Naive B cell (primary cell): ENCODE measurements around the gene FAM117A. TPM values are rescaled to one million over a fixed set of nuclear protein-coding genes. Genes with fewer than 3 reads are reported as not detected.

Experiments
- ATAC-seq, 2 donors: fragments of 150-1000 bp; cut with Tn5 transposase; 2 replicates each; pipeline ENCODE4 v1.10.0; 2021; ENCODE audit warnings: low read depth in 2 of 2, mild to moderate bottlenecking in 2 of 2, moderate library complexity in 2 of 2
- DNase-seq: peaks from one replicate; pipeline ENCODE4 v3.0.0; 2022
- H3K27ac Mint-ChIP-seq, 6 donors: one replicate each; pipeline ENCODE4 v1.8.0; 2020 to 2022; ENCODE audit warnings: mild to moderate bottlenecking in 6 of 6, mixed read lengths in 6 of 6, moderate library complexity in 5 of 6, inconsistent platforms in 2 of 6
- H3K27me3 Mint-ChIP-seq, 3 donors: one replicate each; pipeline ENCODE4 v1.8.0; 2021 to 2022; ENCODE audit warnings: mixed read lengths in 3 of 3, mild to moderate bottlenecking in 1 of 3
- H3K36me3 Mint-ChIP-seq, 2 donors: one replicate each; pipeline ENCODE4 v1.8.0; 2020 to 2022; ENCODE audit warnings: mixed read lengths in 2 of 2, inconsistent platforms in 1 of 2, mild to moderate bottlenecking in 1 of 2
- H3K4me1 Mint-ChIP-seq, 3 donors: one replicate each; pipeline ENCODE4 v1.8.0; 2020 to 2022; ENCODE audit warnings: mixed read lengths in 3 of 3, inconsistent platforms in 1 of 3, mild to moderate bottlenecking in 1 of 3, moderate library complexity in 1 of 3
- H3K4me3 Mint-ChIP-seq, 8 donors: one replicate each; pipeline ENCODE4 v1.8.0; 2020 to 2022; ENCODE audit warnings: mild to moderate bottlenecking in 8 of 8, mixed read lengths in 8 of 8, moderate library complexity in 8 of 8, inconsistent platforms in 2 of 8
- H3K9me3 Mint-ChIP-seq, 7 donors: one replicate each; pipeline ENCODE4 v1.8.0; 2020 to 2022; ENCODE audit warnings: mixed read lengths in 7 of 7, mild to moderate bottlenecking in 5 of 7, inconsistent platforms in 2 of 7, moderate library complexity in 1 of 7
- polyA plus RNA-seq, 6 donors: library from polyadenylated mRNA; unstranded; fragments of 300-500 nt; fragmentation: Illumina TruSeq; gene quantifications; one replicate each; pipeline ENCODE4 v1.2.3, GENCODE V29; 2021; ENCODE audit warnings: low read depth in 6 of 6

The FAM117A gene, protein sequence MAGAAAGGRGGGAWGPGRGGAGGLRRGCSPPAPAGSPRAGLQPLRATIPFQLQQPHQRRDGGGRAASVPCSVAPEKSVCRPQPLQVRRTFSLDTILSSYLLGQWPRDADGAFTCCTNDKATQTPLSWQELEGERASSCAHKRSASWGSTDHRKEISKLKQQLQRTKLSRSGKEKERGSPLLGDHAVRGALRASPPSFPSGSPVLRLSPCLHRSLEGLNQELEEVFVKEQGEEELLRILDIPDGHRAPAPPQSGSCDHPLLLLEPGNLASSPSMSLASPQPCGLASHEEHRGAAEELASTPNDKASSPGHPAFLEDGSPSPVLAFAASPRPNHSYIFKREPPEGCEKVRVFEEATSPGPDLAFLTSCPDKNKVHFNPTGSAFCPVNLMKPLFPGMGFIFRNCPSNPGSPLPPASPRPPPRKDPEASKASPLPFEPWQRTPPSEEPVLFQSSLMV
- polyA plus RNA-seq, result 10 to 100 TPM; 36.4 to 66.0 (median 54.3) TPM

DNA sequence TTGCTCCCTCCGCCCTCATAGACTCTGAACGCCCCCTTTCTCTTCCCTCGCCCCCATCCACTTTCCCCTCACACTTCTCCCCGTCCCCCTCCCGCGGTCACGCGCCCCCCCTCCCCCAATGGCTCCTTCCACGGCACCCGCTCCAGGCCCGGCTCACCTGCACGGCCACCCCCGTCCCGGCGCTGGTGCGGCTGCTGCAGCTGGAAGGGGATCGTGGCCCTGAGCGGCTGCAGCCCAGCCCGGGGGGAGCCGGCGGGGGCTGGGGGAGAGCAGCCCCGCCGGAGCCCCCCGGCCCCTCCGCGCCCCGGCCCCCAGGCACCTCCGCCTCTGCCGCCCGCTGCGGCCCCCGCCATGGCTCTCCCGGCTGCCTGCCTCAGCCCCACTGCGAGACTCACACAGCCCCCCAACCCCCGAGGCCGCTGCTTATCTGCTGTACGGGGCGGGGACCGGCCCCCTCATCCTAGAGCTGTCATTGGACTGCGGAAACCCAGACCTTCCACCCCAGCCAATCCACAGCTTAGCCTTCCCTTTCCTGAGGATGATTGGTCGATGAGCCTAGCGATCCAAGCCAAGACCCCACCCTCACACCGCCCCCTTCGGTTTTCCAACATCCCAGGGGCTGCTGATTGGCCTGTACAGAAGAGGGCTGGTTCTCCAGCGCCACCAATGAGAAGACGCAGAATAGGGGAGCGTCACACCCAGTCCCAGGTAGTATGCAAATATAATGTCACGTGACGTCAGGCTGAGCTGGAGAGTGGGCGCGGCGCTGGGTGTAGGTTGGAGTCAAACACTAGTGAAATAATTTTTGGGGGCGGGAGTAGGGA lies at the start of gene FAM117A:
TSS of gene FAM117A (minus strand) at position 397 of the 824 bp plus-strand sequence. CDS start at position 353, 44 bp downstream.
- H3K27ac Mint-ChIP-seq, result peak within 1 kb of the TSS; percentile 72 to 96 (median 93)
- H3K27me3 Mint-ChIP-seq, result no peaks in the 10 kb centered on the region
- H3K4me3 Mint-ChIP-seq, result peak within 1 kb of the TSS; percentile 74 to 99 (median 93)
- no peaks in the 10 kb centered on the region for H3K36me3 Mint-ChIP-seq
- ATAC-seq (peak; percentile 85 to 88), DNase-seq (peak; percentile 98)
- H3K9me3 Mint-ChIP-seq, result peaks cover 0 to 3% (median 0%) of the 10 kb centered on the region in 7 donors
- peaks cover 42 to 51% (median 48%) of the 10 kb centered on the region in 3 donors for H3K4me1 Mint-ChIP-seq

DNA sequence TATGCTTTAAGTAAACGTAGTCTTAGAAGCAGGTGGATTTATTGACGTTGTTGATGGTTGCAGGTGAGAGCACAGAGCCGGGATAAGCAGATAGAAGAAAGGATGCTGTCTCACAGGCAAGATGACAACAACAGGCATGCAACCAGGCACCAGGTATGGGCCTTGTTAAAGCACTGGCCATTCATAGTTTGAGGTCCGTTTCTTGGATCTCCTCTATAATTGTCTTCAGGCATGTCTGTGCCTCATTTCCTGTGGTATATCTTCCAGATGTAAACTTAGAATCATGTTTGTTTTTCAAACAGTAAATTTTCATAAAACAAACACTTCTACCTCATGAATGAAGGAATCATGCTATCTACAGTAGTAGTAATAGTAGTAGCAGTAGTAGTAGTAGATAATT lies 45.1 kb upstream of the FAM117A start:
- ATAC-seq (no peak), DNase-seq (no peak)
- no peak overlapping the region for H3K4me3 Mint-ChIP-seq
- no peaks in the 10 kb centered on the region for H3K9me3 Mint-ChIP-seq
- H3K27me3 Mint-ChIP-seq, result no peaks in the 10 kb centered on the region
- H3K36me3 Mint-ChIP-seq, result peaks cover 26 to 27% of the 10 kb centered on the region in 2 donors
- no peak overlapping the region for H3K27ac Mint-ChIP-seq
- H3K4me1 Mint-ChIP-seq, result peaks cover 11 to 22% (median 14%) of the 10 kb centered on the region in 3 donors

DNA sequence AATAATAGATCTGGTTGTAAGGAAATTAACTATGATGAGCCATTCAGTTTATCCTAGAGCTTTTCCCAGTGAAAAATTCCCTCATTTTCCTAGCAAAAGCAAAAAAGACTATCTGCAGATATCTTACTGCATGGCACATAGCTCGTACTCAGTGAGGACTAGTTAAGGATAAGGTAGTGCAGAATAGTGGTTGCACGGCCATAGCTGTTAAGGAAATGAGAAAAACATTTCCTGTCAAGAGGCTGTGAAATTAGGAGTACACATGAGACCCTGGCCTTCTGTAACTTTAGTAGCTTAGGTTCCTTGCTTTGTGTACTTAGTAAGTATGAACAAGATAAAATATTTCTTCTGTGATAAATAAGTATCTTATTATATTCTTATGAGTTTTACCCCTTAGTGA lies 34.8 kb upstream of the FAM117A start:
- H3K27me3 Mint-ChIP-seq, result no peaks in the 10 kb centered on the region
- peaks cover 19 to 32% (median 23%) of the 10 kb centered on the region in 3 donors for H3K4me1 Mint-ChIP-seq
- no peak for ATAC-seq
- peaks cover 10 to 22% of the 10 kb centered on the region in 2 donors for H3K36me3 Mint-ChIP-seq
- no peaks in the 10 kb centered on the region for H3K9me3 Mint-ChIP-seq
- no peak overlapping the region for H3K4me3 Mint-ChIP-seq
- H3K27ac Mint-ChIP-seq, result peak overlapping the region in 2 of 6 donors; percentile 32 to 36
- DNase-seq, result no peak

DNA sequence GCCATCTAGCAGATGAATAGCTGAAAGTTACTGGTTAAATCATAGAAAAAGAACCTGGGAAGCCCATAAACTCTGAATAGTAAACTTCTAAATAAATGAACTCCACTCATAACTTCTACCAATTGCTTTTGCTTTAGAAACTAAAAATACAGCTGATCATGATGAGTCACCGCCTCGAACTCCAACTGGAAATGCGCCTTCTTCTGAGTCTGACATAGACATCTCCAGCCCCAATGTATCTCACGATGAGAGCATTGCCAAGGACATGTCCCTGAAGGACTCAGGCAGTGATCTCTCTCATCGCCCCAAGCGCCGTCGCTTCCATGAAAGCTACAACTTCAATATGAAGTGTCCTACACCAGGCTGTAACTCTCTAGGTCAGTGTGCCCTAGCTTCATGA lies 34.3 kb upstream of the FAM117A start:
- Mint-ChIP-seq H3K4me1 (peaks cover 21 to 34% (median 27%) of the 10 kb centered on the region in 3 donors), H3K36me3 (peaks cover 10 to 22% of the 10 kb centered on the region in 2 donors)

DNA sequence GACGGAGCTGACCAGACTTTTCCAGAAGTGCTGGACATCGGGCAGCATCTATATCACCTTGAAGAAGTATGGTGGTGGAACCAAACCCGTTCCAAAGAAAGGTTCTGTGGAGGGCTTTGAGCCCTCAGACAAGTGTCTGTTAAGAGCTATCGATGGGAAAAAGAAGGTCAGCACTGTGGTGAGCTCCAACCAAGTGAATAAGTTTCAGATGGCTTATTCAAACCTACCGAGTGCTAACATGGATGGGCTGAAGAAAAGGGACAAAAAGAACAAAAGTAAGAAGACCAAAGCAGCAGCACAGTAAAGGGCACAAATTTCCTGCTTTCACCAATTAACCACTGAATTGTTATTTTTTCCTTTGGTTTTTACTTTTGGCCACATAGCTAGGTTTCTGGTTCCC lies 31.4 kb upstream of the FAM117A start:
- Mint-ChIP-seq H3K36me3 (peaks cover 2 to 16% of the 10 kb centered on the region in 2 donors), H3K4me3 (peak overlapping the region in 1 of 8 donors; percentile 8), H3K9me3 (no peaks in the 10 kb centered on the region), H3K27me3 (no peaks in the 10 kb centered on the region), H3K4me1 (peaks cover 21 to 48% (median 45%) of the 10 kb centered on the region in 3 donors), H3K27ac (no peak overlapping the region)
- DNase-seq, result no peak
- ATAC-seq, result no peak

More for the DNA sequence above, 34.3 kb upstream of the FAM117A start:
- no peak overlapping the region for H3K4me3 Mint-ChIP-seq
- no peaks in the 10 kb centered on the region for H3K9me3 Mint-ChIP-seq
- ATAC-seq (no peak), DNase-seq (no peak)
- no peak overlapping the region for H3K27ac Mint-ChIP-seq
- H3K27me3 Mint-ChIP-seq, result no peaks in the 10 kb centered on the region

DNA sequence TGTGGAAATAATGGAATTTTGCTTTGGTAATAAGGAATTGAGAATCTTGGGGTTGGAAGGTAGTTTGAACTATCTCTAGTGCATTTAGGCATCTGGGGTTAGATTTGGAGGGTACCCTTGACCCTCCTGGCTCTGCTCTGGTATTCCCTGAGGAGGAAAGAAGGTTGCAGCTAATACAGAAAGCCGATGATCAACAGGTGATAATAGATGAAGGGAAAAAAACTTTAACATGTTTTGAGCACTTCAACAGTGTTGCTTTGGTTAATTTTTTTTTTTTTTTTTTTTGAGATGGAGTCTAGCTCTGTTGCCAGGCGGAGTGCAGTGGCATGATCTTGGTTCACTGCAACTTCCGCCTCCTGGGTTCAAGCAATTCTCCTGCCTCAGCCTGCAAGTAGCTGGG lies 29.4 kb upstream of the FAM117A start:
- Mint-ChIP-seq H3K36me3 (peaks cover 0 to 7% of the 10 kb centered on the region in 2 donors), H3K27ac (peak overlapping the region in 2 of 6 donors; percentile 31 to 68), H3K27me3 (no peaks in the 10 kb centered on the region), H3K4me1 (peaks cover 33 to 61% (median 54%) of the 10 kb centered on the region in 3 donors), H3K4me3 (no peak overlapping the region), H3K9me3 (no peaks in the 10 kb centered on the region)
- ATAC-seq (no peak), DNase-seq (no peak)

DNA sequence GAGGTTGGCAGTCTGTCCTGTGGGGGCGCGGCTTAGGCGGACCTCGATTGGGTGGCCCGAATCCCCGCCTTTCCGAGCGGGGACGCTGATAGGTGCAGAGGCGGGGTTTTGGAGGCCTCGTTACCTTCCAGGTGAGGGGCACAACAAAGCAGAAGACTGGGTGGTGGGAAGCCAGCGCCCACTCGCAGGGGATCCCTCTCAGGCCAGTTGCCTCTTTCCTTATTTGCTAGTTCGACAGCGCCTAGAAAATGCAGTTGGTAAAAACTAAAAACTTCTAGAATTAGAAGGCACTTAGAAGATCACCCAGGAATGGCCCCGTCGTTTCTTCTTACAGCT lies 25.3 kb upstream of the FAM117A start:
- H3K4me1 Mint-ChIP-seq, result peaks cover 25 to 64% (median 43%) of the 10 kb centered on the region in 3 donors
- H3K27ac Mint-ChIP-seq, result peak overlapping the region; percentile 99 to 100 (median 99)
- ATAC-seq, result no peak
- H3K4me3 Mint-ChIP-seq, result peak overlapping the region; percentile 94 to 100 (median 98)
- DNase-seq, result no peak
- H3K36me3 Mint-ChIP-seq, result no peaks in the 10 kb centered on the region
- peaks cover 0 to 3% (median 0%) of the 10 kb centered on the region in 7 donors for H3K9me3 Mint-ChIP-seq
- H3K27me3 Mint-ChIP-seq, result no peaks in the 10 kb centered on the region

DNA sequence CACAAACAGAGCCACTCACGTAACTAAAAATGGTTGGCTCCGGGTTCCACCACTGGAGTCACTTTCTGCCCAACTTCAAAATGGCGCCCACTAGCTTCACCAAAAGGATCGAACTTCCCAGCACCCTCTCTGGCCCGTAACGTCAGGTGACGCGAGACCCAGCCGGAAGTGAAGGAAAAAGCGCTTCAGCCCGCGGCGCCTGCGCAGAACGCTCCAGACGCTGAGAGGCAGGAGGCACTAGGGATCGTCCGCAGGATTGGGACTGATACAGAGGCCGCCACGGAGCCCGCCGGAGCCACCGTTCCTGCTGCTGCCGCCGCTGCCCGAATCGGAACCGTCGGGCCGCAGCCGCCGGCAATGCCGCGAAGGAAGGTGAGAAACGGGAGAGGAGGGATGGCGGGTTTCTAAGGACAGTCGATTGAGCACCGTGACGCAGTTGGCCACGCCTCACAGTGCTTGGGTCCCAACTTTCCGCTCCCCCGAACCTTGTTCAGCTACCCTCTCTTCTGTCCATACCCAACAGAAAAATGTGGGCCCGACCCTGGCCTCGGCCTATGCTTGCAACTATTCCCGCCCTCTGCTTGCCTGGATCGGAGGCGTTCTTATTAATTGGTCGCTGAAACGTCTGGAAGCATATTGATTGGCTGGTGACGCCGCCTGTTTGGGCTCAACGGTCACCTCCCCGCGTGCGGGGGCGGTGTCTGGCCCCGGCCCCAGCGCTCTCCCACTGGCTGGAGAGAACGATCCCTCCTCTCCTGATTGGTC lies 24.7 kb upstream of the FAM117A start, which contains the start of gene KAT7:
TSS of gene KAT7 (plus strand) at position 204 of the 765 bp plus-strand sequence. CDS start at position 358, 154 bp downstream.
- Mint-ChIP-seq H3K4me1 (peaks cover 25 to 61% (median 41%) of the 10 kb centered on the region in 3 donors), H3K27me3 (no peaks in the 10 kb centered on the region), H3K36me3 (no peaks in the 10 kb centered on the region), H3K9me3 (peaks cover 0 to 3% (median 0%) of the 10 kb centered on the region in 7 donors), H3K4me3 (peak within 1 kb of the TSS; percentile 94 to 100 (median 98)), H3K27ac (peak within 1 kb of the TSS; percentile 99 to 100 (median 99))
- DNase-seq (peak; percentile 99), ATAC-seq (peak; percentile 78 to 80)

DNA sequence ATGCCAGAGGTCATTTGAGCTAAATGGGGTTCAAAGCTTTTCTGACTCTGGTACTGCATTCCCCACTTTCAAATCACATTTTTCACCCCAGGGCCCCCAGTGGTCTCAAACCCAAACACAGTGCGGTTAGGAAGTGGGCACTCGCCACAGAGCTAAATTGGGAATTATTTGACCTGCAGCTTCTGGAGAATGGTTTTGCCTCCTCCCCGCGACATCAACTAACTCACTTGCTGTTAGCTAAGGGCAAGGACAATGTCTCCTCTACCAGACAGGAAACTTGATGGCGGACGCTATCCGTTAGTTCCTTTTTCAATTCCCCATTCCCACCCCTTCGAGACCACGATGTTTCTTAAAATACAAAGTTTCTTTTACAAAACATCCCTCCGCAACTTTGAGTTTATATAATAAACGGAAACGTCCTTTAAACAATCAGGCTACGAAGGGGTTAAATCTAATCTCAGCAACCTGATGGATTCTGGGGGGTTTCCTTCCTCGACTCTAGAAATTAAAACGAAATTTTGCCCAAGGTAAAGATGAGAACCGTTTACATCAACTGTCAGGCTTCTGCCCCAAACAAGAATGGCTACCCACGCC lies 24.1 kb upstream of the FAM117A start:
- H3K36me3 Mint-ChIP-seq, result no peaks in the 10 kb centered on the region
- peaks cover 0 to 3% (median 0%) of the 10 kb centered on the region in 7 donors for H3K9me3 Mint-ChIP-seq
- H3K27me3 Mint-ChIP-seq, result no peaks in the 10 kb centered on the region
- DNase-seq (no peak), ATAC-seq (peak in 1 of 2 donors; percentile 7)
- peaks cover 22 to 55% (median 37%) of the 10 kb centered on the region in 3 donors for H3K4me1 Mint-ChIP-seq
- H3K4me3 Mint-ChIP-seq, result peak overlapping the region; percentile 94 to 100 (median 98)
- H3K27ac Mint-ChIP-seq, result peak overlapping the region; percentile 99 to 100 (median 99)

DNA sequence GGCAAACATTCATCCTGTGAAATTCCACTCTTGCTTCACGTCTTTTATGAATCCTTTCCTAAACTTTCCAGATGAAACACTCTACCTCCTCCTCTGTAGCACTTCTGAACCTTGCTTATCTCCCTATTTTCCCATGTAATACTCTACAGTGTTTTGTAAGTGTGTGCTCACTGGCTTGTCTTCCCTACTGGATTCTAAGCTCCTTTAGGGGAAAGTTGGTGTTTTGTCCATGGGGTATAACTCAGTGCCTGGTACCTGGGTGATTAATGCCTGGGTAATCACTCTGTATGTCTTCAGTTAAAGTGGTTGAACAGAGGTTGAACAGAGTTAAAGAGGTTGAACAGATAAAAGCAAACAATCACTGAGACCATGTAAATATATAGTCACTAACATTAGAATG lies 20.7 kb upstream of the FAM117A start:
- Mint-ChIP-seq H3K27ac (peak overlapping the region in 1 of 6 donors; percentile 8), H3K4me1 (peaks cover 15 to 26% (median 18%) of the 10 kb centered on the region in 3 donors), H3K4me3 (no peak overlapping the region), H3K36me3 (no peaks in the 10 kb centered on the region), H3K9me3 (peaks cover 0 to 3% (median 0%) of the 10 kb centered on the region in 7 donors), H3K27me3 (no peaks in the 10 kb centered on the region)
- ATAC-seq (no peak), DNase-seq (no peak)

DNA sequence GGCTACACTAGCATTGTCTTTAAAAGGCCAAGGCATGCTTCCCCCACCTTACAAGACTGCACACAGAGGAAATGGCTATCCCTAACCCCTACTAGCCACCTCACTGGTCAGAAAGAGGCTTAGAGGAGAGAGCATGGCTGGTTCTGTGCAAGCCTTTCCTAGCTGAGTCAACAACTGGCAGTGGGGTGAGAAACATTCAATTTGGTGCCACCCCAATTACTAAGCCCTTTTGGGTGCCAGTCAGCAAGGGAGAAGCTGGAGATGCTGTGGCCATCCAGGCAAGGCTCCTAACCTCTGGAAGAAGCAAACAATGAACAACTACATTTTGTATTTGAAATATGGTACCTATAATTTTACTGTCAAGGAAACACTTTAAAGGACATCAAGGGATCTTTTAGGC lies 19.9 kb upstream of the FAM117A start:
- Mint-ChIP-seq H3K9me3 (peaks cover 0 to 3% (median 0%) of the 10 kb centered on the region in 7 donors), H3K4me3 (no peak overlapping the region), H3K4me1 (peaks cover 10 to 20% (median 13%) of the 10 kb centered on the region in 3 donors), H3K27ac (no peak overlapping the region), H3K27me3 (no peaks in the 10 kb centered on the region), H3K36me3 (no peaks in the 10 kb centered on the region)
- no peak for ATAC-seq
- DNase-seq, result no peak

DNA sequence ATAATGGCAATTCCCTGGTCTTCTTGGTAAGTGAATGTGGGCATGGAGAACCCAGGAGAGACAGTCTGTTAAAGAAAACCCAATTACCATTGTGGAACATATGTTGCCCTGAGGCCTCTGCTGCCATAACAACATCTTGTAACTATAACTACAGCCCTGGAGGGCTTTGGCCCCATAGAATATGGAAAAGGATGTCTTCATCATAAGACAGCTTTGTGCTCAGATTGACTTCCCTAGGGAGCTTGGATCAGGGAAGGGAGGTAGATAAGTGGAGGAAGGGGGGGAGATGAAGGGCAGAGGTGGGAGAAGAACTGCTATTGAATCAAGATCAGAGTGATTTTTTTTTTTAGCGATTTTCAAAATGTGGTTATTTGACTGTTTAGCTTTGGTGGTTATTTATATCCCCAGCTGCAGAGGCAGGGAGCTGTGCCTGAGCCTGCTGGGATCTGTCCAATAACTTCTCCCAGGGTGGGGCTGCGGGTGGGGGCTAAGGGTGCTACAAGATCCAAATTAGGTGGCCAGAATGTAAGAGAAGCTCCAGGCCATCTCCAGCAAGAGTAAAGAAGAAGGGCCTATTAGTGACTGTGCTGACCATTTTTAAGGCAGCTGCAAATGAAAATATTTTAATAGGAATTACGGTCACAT lies 19.3 kb upstream of the FAM117A start:
- no peak overlapping the region for H3K4me3 Mint-ChIP-seq
- H3K4me1 Mint-ChIP-seq, result peaks cover 10 to 18% (median 13%) of the 10 kb centered on the region in 3 donors
- H3K36me3 Mint-ChIP-seq, result no peaks in the 10 kb centered on the region
- ATAC-seq (no peak), DNase-seq (no peak)
- H3K9me3 Mint-ChIP-seq, result peaks cover 0 to 3% (median 0%) of the 10 kb centered on the region in 7 donors
- no peak overlapping the region for H3K27ac Mint-ChIP-seq
- no peaks in the 10 kb centered on the region for H3K27me3 Mint-ChIP-seq
